Endothelial cell of umbilical vein (primary cell): ENCODE measurements around the gene PEX10. TPM values are rescaled to one million over a fixed set of nuclear protein-coding genes. Genes with fewer than 3 reads are reported as not detected.

ENCODE experiments used
- BruUV-seq: library from RNA; stranded (reverse); fragments of 400-500 nt; replicated peaks from 2 replicates; lab custom pipeline; 2021; lab: Mats Ljungman, UMichigan
- CTCF ChIA-PET: fragments of 300-600, 350-600 bp; sonication (Branson Sonifier 250); formaldehyde crosslinking; loops from one replicate; lab custom pipeline; 2021; ENCODE audit warnings: antibody characterized with exemption, inconsistent platforms; lab: Charles Lee
- POLR2A ChIA-PET: fragments of 300-600, 350-600 bp; sonication (Branson Sonifier 250); formaldehyde crosslinking; loops from one replicate; lab custom pipeline; 2021; ENCODE audit warnings: antibody characterized with exemption, inconsistent platforms; lab: Charles Lee
- DNase-seq: peaks from one replicate; pipeline ENCODE4 v3.0.0-alpha.2; 2011; ENCODE audit warnings: low read depth, low spot score
- FAIRE-seq: peaks from 2 replicates; lab custom pipeline; 2011; peaks lifted over from hg19 to GRCh38; lab: Jason Lieb, UNC
- H2AFZ ChIP-seq: 2 replicates; pipeline ENCODE4 v1.6.0; 2012; ENCODE audit warnings: low read depth, low read length, control low read depth, inconsistent platforms
- H3K27ac ChIP-seq: 2 replicates; pipeline ENCODE4 v1.5.1; 2011; ENCODE audit warnings: low read depth, mild to moderate bottlenecking, control low read depth, low read length, moderate library complexity; ENCODE audit not compliant: insufficient read depth
- H3K27me3 ChIP-seq, 2 experiments: 2 replicates each; pipeline versions ENCODE4 v1.6.0 to v1.6.1; 2011; ENCODE audit warnings: low read length in 2 of 2, mixed read lengths in 1 of 2; ENCODE audit not compliant: control insufficient read depth in 2 of 2, insufficient read depth in 2 of 2
- H3K36me3 ChIP-seq, 2 experiments: 2 replicates in 1 of 2; 3 replicates in 1 of 2; pipeline ENCODE4 v1.5.1; 2011; ENCODE audit warnings: low read length in 2 of 2, mild to moderate bottlenecking in 1 of 2, moderate library complexity in 1 of 2; ENCODE audit not compliant: control insufficient read depth in 2 of 2, insufficient read depth in 2 of 2; ENCODE audit errors: extremely low read depth in 1 of 2
- H3K4me1 ChIP-seq: 3 replicates; pipeline ENCODE4 v1.5.1; 2011; ENCODE audit warnings: mild to moderate bottlenecking, low read length; ENCODE audit not compliant: control insufficient read depth, insufficient read depth; ENCODE audit errors: extremely low read depth
- H3K4me2 ChIP-seq: 2 replicates; pipeline ENCODE4 v1.6.1; 2011; ENCODE audit warnings: low read length, control low read depth, mixed read lengths; ENCODE audit not compliant: insufficient read depth
- H3K4me3 ChIP-seq, 3 experiments: fragments of 200-600 bp in 1 of 3; sonication (generic), shearing (Covaris generic) in 1 of 3; replicated peaks in 1 of 3; 2 replicates each; pipeline ENCODE4 v1.5.1; 2011 to 2016; ENCODE audit warnings: control low read depth in 3 of 3, low read length in 3 of 3, mild to moderate bottlenecking in 2 of 3, inconsistent platforms in 1 of 3, low read depth in 1 of 3, moderate library complexity in 1 of 3; ENCODE audit not compliant: insufficient read depth in 1 of 3
- H3K79me2 ChIP-seq: 2 replicates; pipeline ENCODE4 v1.6.0; 2012; ENCODE audit warnings: low read length, inconsistent platforms; ENCODE audit not compliant: control insufficient read depth, insufficient read depth
- H3K9ac ChIP-seq: replicated peaks from 2 replicates; pipeline ENCODE3; 2011; ENCODE audit warnings: low read length, control low read depth; ENCODE audit not compliant: insufficient read depth; ENCODE audit errors: extremely low read depth
- H3K9me1 ChIP-seq: replicated peaks from 3 replicates; pipeline ENCODE4 v1.6.0; 2011; ENCODE audit warnings: mild to moderate bottlenecking, low read length; ENCODE audit not compliant: control insufficient read depth, insufficient read depth; ENCODE audit errors: extremely low read depth
- H3K9me3 ChIP-seq: replicated peaks from 2 replicates; pipeline ENCODE4 v1.5.1; 2012; ENCODE audit warnings: low read length, inconsistent platforms; ENCODE audit not compliant: control insufficient read depth, insufficient read depth
- H4K20me1 ChIP-seq: replicated peaks from 2 replicates; pipeline ENCODE3; 2011; ENCODE audit warnings: mild to moderate bottlenecking, low read length; ENCODE audit not compliant: control insufficient read depth, insufficient read depth; ENCODE audit errors: extremely low read depth
- EZH2 ChIP-seq: IDR thresholded peaks from 2 replicates; pipeline ENCODE4 v1.6.1; 2012; ENCODE audit warnings: borderline replicate concordance, low read depth, mild to moderate bottlenecking, moderate library complexity, low read length, inconsistent platforms; ENCODE audit not compliant: severe bottlenecking
- FOS ChIP-seq: IDR thresholded peaks from 2 replicates; pipeline ENCODE4 v1.6.1; 2011; ENCODE audit warnings: mild to moderate bottlenecking, low read length, moderate library complexity, borderline replicate concordance; ENCODE audit not compliant: insufficient read depth
- GATA2 ChIP-seq: IDR thresholded peaks from 2 replicates; pipeline ENCODE4 v1.7.0; 2011; ENCODE audit warnings: low read depth, mild to moderate bottlenecking, moderate library complexity, mixed read lengths, low read length; ENCODE audit not compliant: insufficient read length, insufficient read depth
- JUN ChIP-seq: IDR thresholded peaks from 2 replicates; pipeline ENCODE4 v1.6.1; 2011; ENCODE audit warnings: borderline replicate concordance, low read depth; ENCODE audit not compliant: insufficient read length, insufficient read depth
- MYC ChIP-seq: IDR thresholded peaks from one replicate; pipeline ENCODE4 v1.6.1; 2011; ENCODE audit warnings: mild to moderate bottlenecking, low read depth, low read length
- POLR2A ChIP-seq: IDR thresholded peaks from 2 replicates; pipeline ENCODE4 v1.6.1; 2012; ENCODE audit warnings: low read depth, mild to moderate bottlenecking, control low read depth, low read length
- POLR2AphosphoS5 ChIP-seq: IDR thresholded peaks from 2 replicates; pipeline ENCODE4 v1.6.1; 2012; ENCODE audit warnings: low read depth, mild to moderate bottlenecking, control low read depth, low read length, moderate library complexity; ENCODE audit not compliant: insufficient read depth
- dilution Hi-C: fragments of 300-500 bp; cut with MboI; formaldehyde crosslinking; loops from one replicate; pipeline ENCODE4 v1.15.0; 2019; ENCODE audit warnings: low sequenced_read_pairs; ENCODE audit not compliant: extremely low pct_ligation_motif_present
- intact Hi-C: fragments of 100-400 bp; cut with micrococcal nuclease; formaldehyde crosslinking; loops from one replicate; pipeline ENCODE4 v1.10.0; 2022
- polyA plus RNA-seq, 4 experiments: library from polyadenylated mRNA; depleted of rRNA in 3 of 4; stranded (reverse) in 3 of 4; unstranded in 1 of 4; fragments of >200 nt; gene quantifications; 2 replicates each; pipeline versions ENCODE4 v1.2.1 to v1.2.3, GENCODE V29; 2011 to 2012; ENCODE audit warnings: missing spikeins in 1 of 4
- total RNA-seq: library from RNA; stranded (reverse); gene quantifications from 2 replicates; pipeline ENCODE4 v1.2.3, GENCODE V29; 2021
- TF ChIP-seq, protein P1 (sequence below): IDR thresholded peaks from 2 replicates; pipeline ENCODE4 v1.6.1; 2011; ENCODE audit not compliant: insufficient read depth, insufficient read length
- TF ChIP-seq, protein P2 (sequence below), 2 donors: IDR thresholded peaks; 1 replicate in 1 of 2; 2 replicates in 1 of 2; pipeline ENCODE4 v1.5.1; 2011; ENCODE audit warnings: low read length in 2 of 2, mild to moderate bottlenecking in 2 of 2, moderate library complexity in 2 of 2, control low read depth in 1 of 2, inconsistent platforms in 1 of 2, low read depth in 1 of 2; ENCODE audit not compliant: insufficient read depth in 1 of 2; ENCODE audit errors: extremely low read depth in 1 of 2

Gene PEX10
- total and polyA plus RNA-seq, 2 donors (not counting 3 experiments of a cell fraction or from before 2014, with no cell fraction given): 25.1 to 26.7 TPM

DNA sequence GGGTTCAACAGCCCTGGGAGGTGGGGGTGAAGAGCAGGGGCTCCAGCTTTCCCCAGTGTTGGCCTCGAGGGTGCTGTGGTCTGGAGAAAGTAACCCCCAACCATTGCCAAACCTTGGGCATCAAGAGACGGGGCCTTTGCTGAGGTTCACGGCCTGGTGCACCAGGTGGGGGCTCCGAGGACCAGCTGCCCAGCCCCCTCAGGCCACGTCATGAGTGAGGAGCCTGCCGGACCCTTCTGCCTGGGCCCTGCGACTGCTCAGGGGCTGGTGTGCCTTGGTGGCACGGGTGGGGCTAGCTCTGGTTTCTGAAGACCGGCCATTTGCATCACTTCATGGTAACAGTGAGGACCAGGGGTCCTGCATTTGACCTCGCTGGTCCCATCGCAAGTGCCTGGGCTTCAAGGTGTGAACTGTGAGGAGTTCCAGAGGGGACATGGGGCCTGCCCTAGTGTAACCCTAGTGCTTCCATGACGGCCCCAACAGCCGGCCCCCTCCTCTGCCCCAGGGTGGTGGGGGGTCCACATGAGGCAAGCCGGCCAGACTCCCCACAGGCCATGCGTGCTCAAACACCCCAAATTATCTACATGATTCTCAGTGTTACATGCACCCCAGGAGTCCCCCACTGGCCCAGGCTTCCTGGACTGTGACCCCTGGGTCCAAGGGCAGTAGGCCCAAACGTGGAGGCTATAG, 34.5 kb downstream of the PEX10 start:
- FAIRE-seq (no peak), DNase-seq (no peak)
- no peak overlapping the region for H3K4me3 ChIP-seq
- dilution Hi-C loops: loop anchor here (10.0 kb wide), 1 partner anchor 183 kb away; the partner anchor contains the start of gene FAAP20
- no peaks in the 10 kb centered on the region for H3K9me3 ChIP-seq
- H3K4me1 ChIP-seq: no peaks in the 10 kb centered on the region
- ChIA-PET POLR2A (no interaction called here), CTCF (interaction anchor here (2.9 to 3.2 kb wide), 2 partner anchors 66 to 183 kb away, joined by 7 to 16 read pairs; partner anchors contain the start of gene FAAP20)
- H3K27ac ChIP-seq: no peak overlapping the region
- no peaks in the 10 kb centered on the region for H3K9me1 ChIP-seq
- no TSS peak for BruUV-seq
- H3K4me2 ChIP-seq: no peak overlapping the region
- no peaks in the 10 kb centered on the region for H3K79me2 ChIP-seq
- no peaks in the 10 kb centered on the region for H3K36me3 ChIP-seq
- intact Hi-C loops: no loop called here
- no peaks in the 10 kb centered on the region for H4K20me1 ChIP-seq
- H3K9ac ChIP-seq: no peak overlapping the region
- TF ChIP-seq EZH2 (no peak), POLR2A (no peak)
- no peak overlapping the region for H2AFZ ChIP-seq
- no peaks in the 10 kb centered on the region for H3K27me3 ChIP-seq

DNA sequence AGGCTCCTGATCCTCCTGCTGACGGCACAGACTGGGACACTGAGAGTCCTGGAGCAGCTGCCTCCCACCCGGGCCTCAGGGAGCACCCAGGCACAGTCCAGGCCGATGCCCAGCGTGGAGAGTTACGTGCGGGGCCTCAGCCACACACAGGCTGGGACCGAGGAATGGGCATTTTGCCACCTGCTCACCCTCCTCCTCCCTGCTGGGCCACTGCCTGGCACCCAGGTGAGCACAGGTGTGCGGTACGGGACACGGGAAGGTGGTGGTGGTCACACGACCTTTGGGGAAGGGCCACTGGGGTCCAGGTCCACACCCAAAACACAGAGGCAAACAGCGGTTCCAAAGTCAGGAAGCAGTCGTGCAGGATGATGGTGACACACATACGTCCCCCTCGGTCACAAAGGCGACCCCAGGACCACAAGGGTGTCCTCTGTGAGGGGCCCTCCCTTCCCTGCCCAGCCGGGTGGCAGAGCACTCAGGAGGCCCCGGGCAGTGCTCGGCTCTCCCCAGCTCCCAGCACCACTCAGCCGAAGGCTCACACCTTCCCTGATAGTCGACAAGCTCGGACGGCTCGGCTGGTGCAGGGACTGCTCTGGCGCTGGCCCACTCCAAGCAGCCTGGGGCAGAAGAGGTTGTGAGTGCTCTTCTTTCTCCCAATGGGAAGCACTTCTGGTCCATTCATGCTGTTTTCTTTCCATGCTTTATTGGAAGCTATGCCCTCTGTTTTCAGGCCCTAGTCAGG, 35.3 kb downstream of the PEX10 start:
- Histone ChIP-seq H3K4me2 (no peak overlapping the region), H3K9me3 (no peaks in the 10 kb centered on the region), H3K36me3 (no peaks in the 10 kb centered on the region), H3K9ac (no peak overlapping the region), H3K27me3 (no peaks in the 10 kb centered on the region), H3K4me3 (no peak overlapping the region), H2AFZ (no peak overlapping the region), H3K9me1 (no peaks in the 10 kb centered on the region), H3K79me2 (no peaks in the 10 kb centered on the region), H3K27ac (no peak overlapping the region), H4K20me1 (no peaks in the 10 kb centered on the region), H3K4me1 (no peaks in the 10 kb centered on the region)
- DNase-seq: no peak
- ChIA-PET CTCF (interaction anchor here (2.9 to 3.2 kb wide), 2 partner anchors 65 to 182 kb away, joined by 7 to 16 read pairs; partner anchors contain the start of gene FAAP20), POLR2A (no interaction called here)
- dilution Hi-C loops (loop anchor here (10.0 kb wide), 1 partner anchor 182 kb away; the partner anchor contains the start of gene FAAP20), intact Hi-C loops (no loop called here)
- TF ChIP-seq POLR2AphosphoS5: no peak
- TF ChIP-seq, protein P1, sequence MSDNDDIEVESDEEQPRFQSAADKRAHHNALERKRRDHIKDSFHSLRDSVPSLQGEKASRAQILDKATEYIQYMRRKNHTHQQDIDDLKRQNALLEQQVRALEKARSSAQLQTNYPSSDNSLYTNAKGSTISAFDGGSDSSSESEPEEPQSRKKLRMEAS: no peak
- TF ChIP-seq, protein P2, sequence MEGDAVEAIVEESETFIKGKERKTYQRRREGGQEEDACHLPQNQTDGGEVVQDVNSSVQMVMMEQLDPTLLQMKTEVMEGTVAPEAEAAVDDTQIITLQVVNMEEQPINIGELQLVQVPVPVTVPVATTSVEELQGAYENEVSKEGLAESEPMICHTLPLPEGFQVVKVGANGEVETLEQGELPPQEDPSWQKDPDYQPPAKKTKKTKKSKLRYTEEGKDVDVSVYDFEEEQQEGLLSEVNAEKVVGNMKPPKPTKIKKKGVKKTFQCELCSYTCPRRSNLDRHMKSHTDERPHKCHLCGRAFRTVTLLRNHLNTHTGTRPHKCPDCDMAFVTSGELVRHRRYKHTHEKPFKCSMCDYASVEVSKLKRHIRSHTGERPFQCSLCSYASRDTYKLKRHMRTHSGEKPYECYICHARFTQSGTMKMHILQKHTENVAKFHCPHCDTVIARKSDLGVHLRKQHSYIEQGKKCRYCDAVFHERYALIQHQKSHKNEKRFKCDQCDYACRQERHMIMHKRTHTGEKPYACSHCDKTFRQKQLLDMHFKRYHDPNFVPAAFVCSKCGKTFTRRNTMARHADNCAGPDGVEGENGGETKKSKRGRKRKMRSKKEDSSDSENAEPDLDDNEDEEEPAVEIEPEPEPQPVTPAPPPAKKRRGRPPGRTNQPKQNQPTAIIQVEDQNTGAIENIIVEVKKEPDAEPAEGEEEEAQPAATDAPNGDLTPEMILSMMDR (IDR thresholded peaks at IDR 0.05; ENCODE audit: extremely low read depth in 1 of 2, insufficient read depth in 1 of 2, low read depth in 1 of 2, low read length in 2 of 2): no peak
- no peak for TF ChIP-seq MYC
- TF ChIP-seq EZH2: no peak
- no peak for TF ChIP-seq POLR2A
- no peak for TF ChIP-seq JUN
- no peak for TF ChIP-seq GATA2
- no peak for TF ChIP-seq FOS
- FAIRE-seq: no peak
- BruUV-seq: no TSS peak
